ENCODE data around the gene TBX5.

TBX5 gene

GRCh38 chr12:114406984-114407841 is 1.3 kb upstream of the TBX5 start:
- no peaks in the 10 kb centered on the region for H3K36me3 ChIP-seq (ENCODE audit: control insufficient read depth, insufficient read depth, low read length)

GRCh38 chr12:114406316-114406983 is 506 bp upstream of the TBX5 start:
- H3K27me3 ChIP-seq (replicated peaks; ENCODE audit: control insufficient read depth, insufficient read depth, low read length, poor library complexity, severe bottlenecking) = peaks cover 63% of the 10 kb centered on the region
- no peak overlapping the region for H3K27ac ChIP-seq (ENCODE audit: insufficient read depth, low read length, poor library complexity, severe bottlenecking)
- no peak overlapping the region for H3K4me3 ChIP-seq (ENCODE audit: insufficient read depth, low read depth, low read length, poor library complexity, severe bottlenecking)
- no peaks in the 10 kb centered on the region for H3K36me3 ChIP-seq (ENCODE audit: control insufficient read depth, insufficient read depth, low read length)
- DNase-seq = no peak
- no peaks in the 10 kb centered on the region for H3K4me1 ChIP-seq (ENCODE audit: control insufficient read depth, insufficient read depth, low read length, poor library complexity, severe bottlenecking)
- H3K9me3 ChIP-seq (ENCODE audit: control insufficient read depth, low read length) = no peaks in the 10 kb centered on the region

More at GRCh38 chr12:114406984-114407841, 1.3 kb upstream of the TBX5 start:
- H3K4me3 ChIP-seq (ENCODE audit: insufficient read depth, low read depth, low read length, poor library complexity, severe bottlenecking) = no peak overlapping the region
- peaks cover 67% of the 10 kb centered on the region for H3K27me3 ChIP-seq (replicated peaks; ENCODE audit: control insufficient read depth, insufficient read depth, low read length, poor library complexity, severe bottlenecking)
- DNase-seq = no peak
- H3K4me1 ChIP-seq (ENCODE audit: control insufficient read depth, insufficient read depth, low read length, poor library complexity, severe bottlenecking) = no peaks in the 10 kb centered on the region
- H3K27ac ChIP-seq (ENCODE audit: insufficient read depth, low read length, poor library complexity, severe bottlenecking) = no peak overlapping the region
- no peaks in the 10 kb centered on the region for H3K9me3 ChIP-seq (ENCODE audit: control insufficient read depth, low read length)

GRCh38 chr12:114404926-114405518 is 922 bp downstream of the TBX5 start:
- H3K27ac ChIP-seq (ENCODE audit: insufficient read depth, low read length, poor library complexity, severe bottlenecking) = no peak overlapping the region
- no peaks in the 10 kb centered on the region for H3K4me1 ChIP-seq (ENCODE audit: control insufficient read depth, insufficient read depth, low read length, poor library complexity, severe bottlenecking)
- no peak for DNase-seq
- H3K9me3 ChIP-seq (ENCODE audit: control insufficient read depth, low read length) = no peaks in the 10 kb centered on the region
- no peaks in the 10 kb centered on the region for H3K36me3 ChIP-seq (ENCODE audit: control insufficient read depth, insufficient read depth, low read length)
- peaks cover 51% of the 10 kb centered on the region for H3K27me3 ChIP-seq (replicated peaks; ENCODE audit: control insufficient read depth, insufficient read depth, low read length, poor library complexity, severe bottlenecking)
- no peak overlapping the region for H3K4me3 ChIP-seq (ENCODE audit: insufficient read depth, low read depth, low read length, poor library complexity, severe bottlenecking)

GRCh38 chr12:114404083-114404925 is 1.6 kb downstream of the TBX5 start:
- no peak for DNase-seq
- Histone ChIP-seq H3K4me1 (ENCODE audit: control insufficient read depth, insufficient read depth, low read length, poor library complexity, severe bottlenecking) (no peaks in the 10 kb centered on the region), H3K4me3 (ENCODE audit: insufficient read depth, low read depth, low read length, poor library complexity, severe bottlenecking) (no peak overlapping the region), H3K27ac (ENCODE audit: insufficient read depth, low read length, poor library complexity, severe bottlenecking) (no peak overlapping the region), H3K9me3 (ENCODE audit: control insufficient read depth, low read length) (no peaks in the 10 kb centered on the region), H3K36me3 (ENCODE audit: control insufficient read depth, insufficient read depth, low read length) (no peaks in the 10 kb centered on the region), H3K27me3 (replicated peaks; ENCODE audit: control insufficient read depth, insufficient read depth, low read length, poor library complexity, severe bottlenecking) (peaks cover 51% of the 10 kb centered on the region)

GRCh38 chr12:114403690-114404066 is 2.3 kb downstream of the TBX5 start:
- no peak overlapping the region for H3K4me3 ChIP-seq (ENCODE audit: insufficient read depth, low read depth, low read length, poor library complexity, severe bottlenecking)
- no peaks in the 10 kb centered on the region for H3K36me3 ChIP-seq (ENCODE audit: control insufficient read depth, insufficient read depth, low read length)
- no peak overlapping the region for H3K27ac ChIP-seq (ENCODE audit: insufficient read depth, low read length, poor library complexity, severe bottlenecking)
- DNase-seq = no peak
- H3K27me3 ChIP-seq (replicated peaks; ENCODE audit: control insufficient read depth, insufficient read depth, low read length, poor library complexity, severe bottlenecking) = peaks cover 50% of the 10 kb centered on the region
- H3K9me3 ChIP-seq (ENCODE audit: control insufficient read depth, low read length) = no peaks in the 10 kb centered on the region
- H3K4me1 ChIP-seq (ENCODE audit: control insufficient read depth, insufficient read depth, low read length, poor library complexity, severe bottlenecking) = no peaks in the 10 kb centered on the region

- Histone ChIP-seq H3K27ac (ENCODE audit: insufficient read depth, low read length, poor library complexity, severe bottlenecking) (no peak overlapping the region), H3K4me1 (ENCODE audit: control insufficient read depth, insufficient read depth, low read length, poor library complexity, severe bottlenecking) (no peaks in the 10 kb centered on the region), H3K27me3 (replicated peaks; ENCODE audit: control insufficient read depth, insufficient read depth, low read length, poor library complexity, severe bottlenecking) (peaks cover 50% of the 10 kb centered on the region), H3K4me3 (ENCODE audit: insufficient read depth, low read depth, low read length, poor library complexity, severe bottlenecking) (no peak overlapping the region), H3K9me3 (ENCODE audit: control insufficient read depth, low read length) (no peaks in the 10 kb centered on the region), H3K36me3 (ENCODE audit: control insufficient read depth, insufficient read depth, low read length) (no peaks in the 10 kb centered on the region)
- no peak for DNase-seq
Measured at GRCh38 chr12:114403011-114403689, 2.8 kb downstream of the TBX5 start.

GRCh38 chr12:114402084-114402717 is 3.7 kb downstream of the TBX5 start:
- H3K27ac ChIP-seq (ENCODE audit: insufficient read depth, low read length, poor library complexity, severe bottlenecking) = no peak overlapping the region

GRCh38 chr12:114401328-114402083 is 4.4 kb downstream of the TBX5 start:
- Histone ChIP-seq H3K27me3 (replicated peaks; ENCODE audit: control insufficient read depth, insufficient read depth, low read length, poor library complexity, severe bottlenecking) (peaks cover 46% of the 10 kb centered on the region), H3K4me3 (ENCODE audit: insufficient read depth, low read depth, low read length, poor library complexity, severe bottlenecking) (no peak overlapping the region), H3K9me3 (ENCODE audit: control insufficient read depth, low read length) (no peaks in the 10 kb centered on the region), H3K36me3 (ENCODE audit: control insufficient read depth, insufficient read depth, low read length) (no peaks in the 10 kb centered on the region), H3K27ac (ENCODE audit: insufficient read depth, low read length, poor library complexity, severe bottlenecking) (no peak overlapping the region), H3K4me1 (ENCODE audit: control insufficient read depth, insufficient read depth, low read length, poor library complexity, severe bottlenecking) (no peaks in the 10 kb centered on the region)
- DNase-seq = no peak

More at GRCh38 chr12:114402084-114402717, 3.7 kb downstream of the TBX5 start:
- Histone ChIP-seq H3K4me3 (ENCODE audit: insufficient read depth, low read depth, low read length, poor library complexity, severe bottlenecking) (no peak overlapping the region), H3K27me3 (replicated peaks; ENCODE audit: control insufficient read depth, insufficient read depth, low read length, poor library complexity, severe bottlenecking) (peaks cover 51% of the 10 kb centered on the region), H3K36me3 (ENCODE audit: control insufficient read depth, insufficient read depth, low read length) (no peaks in the 10 kb centered on the region), H3K9me3 (ENCODE audit: control insufficient read depth, low read length) (no peaks in the 10 kb centered on the region), H3K4me1 (ENCODE audit: control insufficient read depth, insufficient read depth, low read length, poor library complexity, severe bottlenecking) (no peaks in the 10 kb centered on the region)
- no peak for DNase-seq

Measured in effector memory CD4-positive, alpha-beta T cell (primary cell).